Neural cell (in vitro differentiated cells): Measurements from ENCODE around the gene OXSM. TPM values are rescaled to one million over a fixed set of nuclear protein-coding genes. Genes with fewer than 3 reads are reported as not detected.

ENCODE experiments used
- H2AFZ ChIP-seq: fragments of 200-600, 300-800 bp; sonication (generic), shearing (Covaris generic); 2 replicates; pipeline ENCODE4 v1.6.0; 2014; ENCODE audit warnings: low read depth, mild to moderate bottlenecking, antibody characterized with exemption, low read length, moderate library complexity
- H3F3A ChIP-seq: fragments of 200-600 bp; shearing (Covaris generic); 2 replicates; pipeline ENCODE4 v1.6.1; 2016; ENCODE audit warnings: mild to moderate bottlenecking, moderate library complexity, mixed read lengths, antibody characterized with exemption, low read length; ENCODE audit not compliant: insufficient read depth, poor library complexity, severe bottlenecking
- H3K27ac ChIP-seq: fragments of 200-600, 300-800 bp; sonication (generic), shearing (Covaris generic); 2 replicates; pipeline ENCODE4 v1.5.1; 2014; ENCODE audit warnings: mild to moderate bottlenecking, low read length, moderate library complexity
- H3K27me3 ChIP-seq: fragments of 300-800, 200-600 bp; sonication (generic), shearing (Covaris generic); 2 replicates; pipeline ENCODE4 v1.6.0; 2014; ENCODE audit warnings: mild to moderate bottlenecking, low read depth, low read length, moderate library complexity; ENCODE audit not compliant: insufficient read depth
- H3K36me3 ChIP-seq: fragments of 300-800, 200-600 bp; sonication (generic), shearing (Covaris generic); 2 replicates; pipeline ENCODE4 v1.5.1; 2014; ENCODE audit warnings: mild to moderate bottlenecking, antibody characterized with exemption, low read length, moderate library complexity; ENCODE audit not compliant: insufficient read depth
- H3K4me2 ChIP-seq: fragments of 300-800, 200-600 bp; sonication (generic), shearing (Covaris generic); 2 replicates; pipeline ENCODE4 v1.6.0; 2014; ENCODE audit warnings: mild to moderate bottlenecking, low read length
- H3K4me3 ChIP-seq: fragments of 300-800, 200-600 bp; sonication (generic), shearing (Covaris generic); 2 replicates; pipeline ENCODE4 v1.5.1; 2014; ENCODE audit warnings: mild to moderate bottlenecking, low read length, moderate library complexity
- H3K79me2 ChIP-seq: fragments of 200-600 bp; shearing (Covaris generic); replicated peaks from 2 replicates; pipeline ENCODE4 v1.6.0; 2014; ENCODE audit warnings: mild to moderate bottlenecking, low read length, moderate library complexity; ENCODE audit not compliant: insufficient read depth
- H3K9ac ChIP-seq: fragments of 300-800, 200-600 bp; sonication (generic), shearing (Covaris generic); 2 replicates; pipeline ENCODE4 v1.6.1; 2016; ENCODE audit warnings: mild to moderate bottlenecking, low read length, mixed read lengths
- H3K9me2 ChIP-seq: fragments of 200-600 bp; shearing (Covaris generic); 2 replicates; pipeline ENCODE4 v1.6.1; 2016; ENCODE audit warnings: mild to moderate bottlenecking, low read length, mixed read lengths; ENCODE audit not compliant: insufficient read depth
- H3K9me3 ChIP-seq: fragments of 200-600, 300-800 bp; sonication (generic), shearing (Covaris generic); 2 replicates; pipeline ENCODE4 v1.6.1; 2016; ENCODE audit warnings: mild to moderate bottlenecking, mixed run types, low read length, moderate library complexity, mixed read lengths
- H4K20me1 ChIP-seq: fragments of 200-600 bp; shearing (Covaris generic); 2 replicates; pipeline ENCODE4 v1.6.1; 2016; ENCODE audit warnings: mild to moderate bottlenecking, mixed run types; ENCODE audit not compliant: insufficient read depth
- CTCF ChIP-seq: fragments of 450-650 bp; IDR thresholded peaks from 2 replicates; pipeline ENCODE4 v1.5.1; 2014; ENCODE audit warnings: antibody characterized with exemption, mild to moderate bottlenecking, moderate library complexity; ENCODE audit not compliant: poor library complexity, severe bottlenecking
- EP300 ChIP-seq: fragments of 450-650 bp; conservative IDR thresholded peaks from 2 replicates; pipeline ENCODE4 v1.6.1; 2014; ENCODE audit warnings: antibody characterized with exemption, mild to moderate bottlenecking, moderate library complexity; ENCODE audit not compliant: poor library complexity, severe bottlenecking
- EZH2 ChIP-seq: fragments of 200-600, 300-800 bp; shearing (Covaris generic), sonication (generic); IDR thresholded peaks from 2 replicates; pipeline ENCODE4 v1.6.1; 2014; ENCODE audit warnings: antibody characterized with exemption, low read length, borderline replicate concordance, mild to moderate bottlenecking; ENCODE audit not compliant: insufficient read depth, poor library complexity, severe bottlenecking
- MXI1 ChIP-seq: fragments of 450-650 bp; conservative IDR thresholded peaks from 2 replicates; pipeline ENCODE4 v1.6.1; 2014; ENCODE audit warnings: antibody characterized with exemption, mild to moderate bottlenecking; ENCODE audit not compliant: poor library complexity, severe bottlenecking
- POLR2AphosphoS5 ChIP-seq: IDR thresholded peaks from 2 replicates; pipeline ENCODE4 v1.6.1; 2012
- RAD21 ChIP-seq: fragments of 450-650 bp; conservative IDR thresholded peaks from 2 replicates; pipeline ENCODE4 v1.6.1; 2014; ENCODE audit warnings: antibody characterized with exemption, mild to moderate bottlenecking, moderate library complexity
- REST ChIP-seq: IDR thresholded peaks from 2 replicates; pipeline ENCODE4 v1.6.1; 2012; ENCODE audit warnings: borderline replicate concordance
- SMC3 ChIP-seq: fragments of 450-650 bp; conservative IDR thresholded peaks from 2 replicates; pipeline ENCODE4 v1.6.1; 2014; ENCODE audit warnings: antibody characterized with exemption, mild to moderate bottlenecking, moderate library complexity; ENCODE audit not compliant: poor library complexity
- TAF1 ChIP-seq: IDR thresholded peaks from 2 replicates; pipeline ENCODE4 v1.6.1; 2012; ENCODE audit warnings: low read depth
- polyA plus RNA-seq: library from polyadenylated mRNA; depleted of rRNA; stranded (reverse); fragments of >200 nt; gene quantifications from 2 replicates; pipeline ENCODE4 v1.2.3, GENCODE V29; 2014

The OXSM gene
- polyA plus RNA-seq, 1 donor from 2014 or later: 6.7 TPM

- no peak for TF ChIP-seq EP300
- no peak for TF ChIP-seq POLR2AphosphoS5
- no peak for TF ChIP-seq MXI1
Measured at GRCh38 chr3:25789209-25789595, 688 bp upstream of the OXSM start (continued).

GRCh38 chr3:25801786-25802185 is 11.9 kb downstream of the OXSM start:
- TF ChIP-seq POLR2AphosphoS5 (no peak), REST (no peak), MXI1 (no peak), EP300 (no peak), TAF1 (no peak), EZH2 (no peak), RAD21 (no peak), CTCF (no peak), SMC3 (no peak)
- H3K27ac ChIP-seq: no peak overlapping the region
- no peaks in the 10 kb centered on the region for H3F3A ChIP-seq
- H3K9me2 ChIP-seq: no peaks in the 10 kb centered on the region
- H3K27me3 ChIP-seq: no peaks in the 10 kb centered on the region
- no peaks in the 10 kb centered on the region for H4K20me1 ChIP-seq
- H3K36me3 ChIP-seq: no peaks in the 10 kb centered on the region
- no peak overlapping the region for H3K9ac ChIP-seq
- no peak overlapping the region for H3K4me3 ChIP-seq
- H3K9me3 ChIP-seq: no peaks in the 10 kb centered on the region
- no peak overlapping the region for H3K4me2 ChIP-seq
- H3K79me2 ChIP-seq: no peaks in the 10 kb centered on the region
- H2AFZ ChIP-seq: no peak overlapping the region

DNA sequence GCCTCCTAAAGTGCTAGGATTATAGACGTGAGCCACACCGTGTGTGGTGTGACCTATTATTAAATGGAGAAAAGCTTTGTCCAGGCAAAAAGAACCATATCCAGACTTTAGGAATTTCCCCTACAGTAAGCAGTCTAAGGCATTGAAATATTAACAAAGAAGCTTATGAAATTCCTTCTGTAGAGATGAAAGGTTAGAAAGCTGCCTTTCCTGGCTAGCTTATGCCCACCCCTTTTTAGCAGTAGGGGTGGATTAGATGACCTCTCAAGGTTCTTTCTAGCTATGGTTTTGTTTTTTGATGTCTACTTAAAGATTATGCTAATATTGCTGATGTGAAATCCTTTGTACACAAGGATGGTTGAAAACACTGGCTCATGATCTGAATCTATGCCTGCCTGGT is 13.9 kb downstream of the OXSM start:
- Histone ChIP-seq H2AFZ (no peak overlapping the region), H4K20me1 (no peaks in the 10 kb centered on the region), H3K79me2 (no peaks in the 10 kb centered on the region), H3K4me2 (no peak overlapping the region), H3K9me3 (no peaks in the 10 kb centered on the region), H3K9me2 (no peaks in the 10 kb centered on the region), H3K4me3 (no peak overlapping the region), H3K36me3 (no peaks in the 10 kb centered on the region), H3K9ac (no peak overlapping the region), H3K27ac (no peak overlapping the region), H3F3A (no peaks in the 10 kb centered on the region), H3K27me3 (no peaks in the 10 kb centered on the region)
- TF ChIP-seq EP300: no peak
- TF ChIP-seq MXI1: no peak
- TF ChIP-seq TAF1: no peak
- no peak for TF ChIP-seq SMC3
- TF ChIP-seq RAD21: no peak
- no peak for TF ChIP-seq EZH2
- no peak for TF ChIP-seq REST
- TF ChIP-seq POLR2AphosphoS5: no peak
- no peak for TF ChIP-seq CTCF
